Smooth muscle cell of the brain vasculature (primary cell): ENCODE measurements around the gene TMSB15C.
"Not testable (repeated sequence)": the region's sequence is repeated elsewhere in the genome, so short reads cannot be mapped to it uniquely, and the experiment has no call there.

ENCODE experiments used
- DNase-seq: peaks from one replicate; pipeline ENCODE4 v3.0.0-alpha.2; 2012; ENCODE audit warnings: low read depth, low spot score

Gene TMSB15C

GRCh38 chrX:104075778-104076445 is at the start of gene TMSB15C:
TSS of gene TMSB15C (minus strand) at chrX:104076236.
- not testable (repeated sequence) for DNase-seq

- DNase-seq, result no peak
Observed at GRCh38 chrX:104122829-104123228, 46.8 kb upstream of the TMSB15C start.

GRCh38 chrX:104118765-104119164 is 42.7 kb upstream of the TMSB15C start:
- DNase-seq, result no peak

- DNase-seq, result no peak
Observed at GRCh38 chrX:104117759-104118158, 41.7 kb upstream of the TMSB15C start.

GRCh38 chrX:104113222-104113965 is 37.4 kb upstream of the TMSB15C start:
- DNase-seq, result no peak

- no peak for DNase-seq
Observed at GRCh38 chrX:104112326-104112951, 36.4 kb upstream of the TMSB15C start, which contains the start of gene ZCCHC18. TSS of gene ZCCHC18 (plus strand) at chrX:104112523. CDS start at chrX:104114112, 1,589 bp downstream.

GRCh38 chrX:104110491-104111240 is 34.6 kb upstream of the TMSB15C start:
- DNase-seq, result not testable (repeated sequence)

GRCh38 chrX:104108955-104109354 is 32.9 kb upstream of the TMSB15C start:
- DNase-seq, result no peak

- no peak for DNase-seq
Observed at GRCh38 chrX:104105330-104106262, 29.6 kb upstream of the TMSB15C start.

GRCh38 chrX:104104676-104105075 is 28.6 kb upstream of the TMSB15C start:
- DNase-seq, result no peak

GRCh38 chrX:104098919-104099318 is 22.9 kb upstream of the TMSB15C start:
- DNase-seq, result no peak

GRCh38 chrX:104098151-104098808 is 22.2 kb upstream of the TMSB15C start:
- DNase-seq, result peak; percentile 36

- no peak for DNase-seq
Observed at GRCh38 chrX:104085919-104086318, 9.9 kb upstream of the TMSB15C start.

- DNase-seq, result no peak
Observed at GRCh38 chrX:104085477-104085876, 9.4 kb upstream of the TMSB15C start.

- DNase-seq, result no peak
Observed at GRCh38 chrX:104084534-104085277, 8.7 kb upstream of the TMSB15C start.

GRCh38 chrX:104084063-104084462 is 8.0 kb upstream of the TMSB15C start:
- no peak for DNase-seq

- DNase-seq, result not testable (repeated sequence)
Observed at GRCh38 chrX:104077854-104078253, 1.8 kb upstream of the TMSB15C start.

- DNase-seq, result not testable (repeated sequence)
Observed at GRCh38 chrX:104062636-104063035, 13.4 kb downstream of the TMSB15C start.

GRCh38 chrX:104054956-104055355 is 21.1 kb downstream of the TMSB15C start:
- not testable (repeated sequence) for DNase-seq
